K562 (cell line): ENCODE measurements around the gene ADAT2. TPM values are rescaled to one million over a fixed set of nuclear protein-coding genes. Genes with fewer than 3 reads are reported as not detected.

ENCODE experiments used
- LARP7 ChIP-seq: fragments of 450-650 bp; IDR thresholded peaks from 2 replicates; pipeline ENCODE4 v1.6.1; 2016
- NFE2L1 ChIP-seq: fragments of 450-650 bp; IDR thresholded peaks from 2 replicates; pipeline ENCODE4 v1.6.1; 2016; ENCODE audit warnings: missing genetic modification characterization, low read depth, mild to moderate bottlenecking, missing compliant biosample characterization, moderate library complexity, borderline replicate concordance
- NR3C1 ChIP-seq: sonication (generic); formaldehyde crosslinking; IDR thresholded peaks from 2 replicates; pipeline ENCODE4 v1.8.1; 2022; ENCODE audit warnings: missing genetic modification reagents
- PHF8 ChIP-seq: fragments of 200-600 bp; sonication (generic); IDR thresholded peaks from 2 replicates; pipeline ENCODE4 v1.6.1; 2012; ENCODE audit warnings: mixed run types, mild to moderate bottlenecking, inconsistent platforms, low read length, moderate library complexity, borderline replicate concordance
- RBBP5 ChIP-seq: fragments of 200-600 bp; sonication (generic); IDR thresholded peaks from 2 replicates; pipeline ENCODE4 v1.6.1; 2012; ENCODE audit warnings: borderline replicate concordance, mild to moderate bottlenecking, low read length, control low read depth, inconsistent platforms; ENCODE audit not compliant: insufficient read depth, poor library complexity, severe bottlenecking
- ZBTB17 ChIP-seq: fragments of 450-650 bp; formaldehyde crosslinking; IDR thresholded peaks from 2 replicates; pipeline ENCODE4 v1.4.0; 2020; ENCODE audit warnings: mild to moderate bottlenecking
- ZNF347 ChIP-seq: fragments of 450-650 bp; formaldehyde crosslinking; IDR thresholded peaks from 2 replicates; pipeline ENCODE4 v1.4.0; 2020; ENCODE audit warnings: low read depth, mild to moderate bottlenecking, moderate library complexity
- polyA plus RNA-seq, 8 experiments: library from polyadenylated mRNA; depleted of rRNA in 4 of 8; stranded (reverse) in 5 of 8; unstranded in 3 of 8; fragments of >200 nt; fragmentation: Nextera tagmentation in 2 of 8; fragmentation: Illumina TruSeq in 1 of 8; extraction: Ambion mirVana in 2 of 8; extraction: Trizol in 1 of 8; gene quantifications; 2 replicates each; pipeline versions ENCODE4 v1.2.1 to v1.2.3, GENCODE V29; 2011 to 2014; ENCODE audit warnings: inconsistent platforms in 1 of 8, missing spikeins in 1 of 8
- total RNA-seq, 7 experiments: library from RNA; depleted of rRNA in 6 of 7; stranded (reverse); fragments of >200 nt in 6 of 7; fragmentation: Illumina TruSeq in 2 of 7; extraction: Trizol in 2 of 7; gene quantifications; 2 replicates each; pipeline versions ENCODE4 v1.2.1 to v1.2.3, GENCODE V29; 2011 to 2021; ENCODE audit warnings: low replicate concordance in 1 of 7
- TF ChIP-seq, protein P1 (sequence below), 2 experiments: IDR thresholded peaks in 1 of 2; conservative IDR thresholded peaks in 1 of 2; 2 replicates each; pipeline ENCODE4 v1.6.1; 2016; ENCODE audit warnings: low read depth in 2 of 2, mild to moderate bottlenecking in 1 of 2, missing compliant biosample characterization in 1 of 2, missing genetic modification characterization in 1 of 2, moderate library complexity in 1 of 2
- TF ChIP-seq, protein P2 (sequence below): sonication (generic); formaldehyde crosslinking; IDR thresholded peaks from 2 replicates; pipeline ENCODE4 v1.8.1; 2023; ENCODE audit warnings: mild to moderate bottlenecking, missing genetic modification reagents
- TF ChIP-seq, protein P3 (sequence below): sonication (generic); formaldehyde crosslinking; IDR thresholded peaks from 2 replicates; pipeline ENCODE4 v1.8.1; 2023; ENCODE audit warnings: mild to moderate bottlenecking, missing genetic modification reagents
- TF ChIP-seq, protein P4 (sequence below): fragments of 250-450 bp; sonication (Bioruptor Pico); IDR thresholded peaks from 2 replicates; pipeline ENCODE4 v1.5.0; 2020; ENCODE audit warnings: mild to moderate bottlenecking
- TF ChIP-seq, protein P5 (sequence below): fragments of 150-350 bp; conservative IDR thresholded peaks from 2 replicates; pipeline ENCODE4 v1.6.1; 2014; ENCODE audit warnings: low read length

Gene ADAT2
- total and polyA plus RNA-seq, 9 of the 15 experiments (the other 6 are each of a cell fraction or from before 2014, with no cell fraction given): 13.0 to 62.5 (median 31.7) TPM

DNA sequence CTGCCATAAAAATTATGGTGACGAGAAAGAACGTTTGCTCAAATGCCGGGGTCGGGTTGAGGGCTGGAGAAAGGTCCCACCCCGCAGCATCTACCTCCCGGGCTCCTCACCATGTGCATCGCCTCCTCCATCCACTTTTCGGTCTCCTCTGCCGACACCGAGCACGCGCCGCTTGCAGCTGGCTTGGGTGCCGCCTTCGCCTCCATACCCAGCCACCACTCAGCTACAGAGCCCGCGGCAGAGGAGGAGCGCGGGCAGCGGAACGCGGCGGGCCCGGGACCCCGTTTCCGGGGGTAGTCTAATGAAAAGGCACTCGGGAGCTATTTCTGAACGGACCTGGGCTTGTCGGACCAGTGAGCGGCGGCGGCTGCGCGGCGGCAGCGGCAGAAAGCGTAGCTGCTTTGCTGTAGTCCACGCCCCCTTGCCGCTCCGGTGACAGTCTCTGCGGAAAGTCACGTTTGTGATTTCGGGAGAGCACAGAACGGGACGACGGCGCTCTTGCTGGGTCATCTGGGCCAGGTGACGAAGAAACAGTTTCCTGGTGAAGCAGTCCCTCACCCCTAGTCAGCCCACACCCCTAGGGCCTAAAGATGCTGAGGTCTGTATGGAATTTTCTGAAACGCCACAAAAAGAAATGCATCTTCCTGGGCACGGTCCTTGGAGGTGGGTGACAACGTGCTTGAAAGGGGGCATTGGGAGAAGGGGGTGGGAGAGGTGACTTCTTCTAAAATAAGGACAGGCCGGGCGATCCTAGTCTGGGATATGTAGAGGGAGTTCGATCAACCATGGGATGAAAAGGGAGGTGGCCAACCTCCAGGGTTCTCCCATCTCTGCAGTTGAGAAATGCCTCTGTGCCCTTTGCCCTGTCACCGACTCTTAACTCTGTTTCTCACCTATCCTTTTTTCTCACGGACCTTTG lies at the start of gene ADAT2, which contains the start of gene PEX3 (continued):
- TF ChIP-seq, protein P1, sequence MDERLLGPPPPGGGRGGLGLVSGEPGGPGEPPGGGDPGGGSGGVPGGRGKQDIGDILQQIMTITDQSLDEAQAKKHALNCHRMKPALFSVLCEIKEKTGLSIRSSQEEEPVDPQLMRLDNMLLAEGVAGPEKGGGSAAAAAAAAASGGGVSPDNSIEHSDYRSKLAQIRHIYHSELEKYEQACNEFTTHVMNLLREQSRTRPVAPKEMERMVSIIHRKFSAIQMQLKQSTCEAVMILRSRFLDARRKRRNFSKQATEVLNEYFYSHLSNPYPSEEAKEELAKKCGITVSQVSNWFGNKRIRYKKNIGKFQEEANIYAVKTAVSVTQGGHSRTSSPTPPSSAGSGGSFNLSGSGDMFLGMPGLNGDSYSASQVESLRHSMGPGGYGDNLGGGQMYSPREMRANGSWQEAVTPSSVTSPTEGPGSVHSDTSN (CRISPR knock-in tag; IDR thresholded peaks at IDR 0.05; ENCODE audit: low read depth): no peak
- TF ChIP-seq, protein P1 (tag; conservative IDR thresholded peaks at IDR 0.05; ENCODE audit: low read depth): no peak
- TF ChIP-seq ZNF347 (CRISPR knock-in tag): no peak
- no peak for TF ChIP-seq LARP7
- TF ChIP-seq, protein P2, sequence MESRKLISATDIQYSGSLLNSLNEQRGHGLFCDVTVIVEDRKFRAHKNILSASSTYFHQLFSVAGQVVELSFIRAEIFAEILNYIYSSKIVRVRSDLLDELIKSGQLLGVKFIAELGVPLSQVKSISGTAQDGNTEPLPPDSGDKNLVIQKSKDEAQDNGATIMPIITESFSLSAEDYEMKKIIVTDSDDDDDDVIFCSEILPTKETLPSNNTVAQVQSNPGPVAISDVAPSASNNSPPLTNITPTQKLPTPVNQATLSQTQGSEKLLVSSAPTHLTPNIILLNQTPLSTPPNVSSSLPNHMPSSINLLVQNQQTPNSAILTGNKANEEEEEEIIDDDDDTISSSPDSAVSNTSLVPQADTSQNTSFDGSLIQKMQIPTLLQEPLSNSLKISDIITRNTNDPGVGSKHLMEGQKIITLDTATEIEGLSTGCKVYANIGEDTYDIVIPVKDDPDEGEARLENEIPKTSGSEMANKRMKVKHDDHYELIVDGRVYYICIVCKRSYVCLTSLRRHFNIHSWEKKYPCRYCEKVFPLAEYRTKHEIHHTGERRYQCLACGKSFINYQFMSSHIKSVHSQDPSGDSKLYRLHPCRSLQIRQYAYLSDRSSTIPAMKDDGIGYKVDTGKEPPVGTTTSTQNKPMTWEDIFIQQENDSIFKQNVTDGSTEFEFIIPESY: peak; percentile 51
- TF ChIP-seq RBBP5: peak; percentile 100
- TF ChIP-seq ZBTB17 (CRISPR knock-in tag): peak; percentile 77
- TF ChIP-seq, protein P3, sequence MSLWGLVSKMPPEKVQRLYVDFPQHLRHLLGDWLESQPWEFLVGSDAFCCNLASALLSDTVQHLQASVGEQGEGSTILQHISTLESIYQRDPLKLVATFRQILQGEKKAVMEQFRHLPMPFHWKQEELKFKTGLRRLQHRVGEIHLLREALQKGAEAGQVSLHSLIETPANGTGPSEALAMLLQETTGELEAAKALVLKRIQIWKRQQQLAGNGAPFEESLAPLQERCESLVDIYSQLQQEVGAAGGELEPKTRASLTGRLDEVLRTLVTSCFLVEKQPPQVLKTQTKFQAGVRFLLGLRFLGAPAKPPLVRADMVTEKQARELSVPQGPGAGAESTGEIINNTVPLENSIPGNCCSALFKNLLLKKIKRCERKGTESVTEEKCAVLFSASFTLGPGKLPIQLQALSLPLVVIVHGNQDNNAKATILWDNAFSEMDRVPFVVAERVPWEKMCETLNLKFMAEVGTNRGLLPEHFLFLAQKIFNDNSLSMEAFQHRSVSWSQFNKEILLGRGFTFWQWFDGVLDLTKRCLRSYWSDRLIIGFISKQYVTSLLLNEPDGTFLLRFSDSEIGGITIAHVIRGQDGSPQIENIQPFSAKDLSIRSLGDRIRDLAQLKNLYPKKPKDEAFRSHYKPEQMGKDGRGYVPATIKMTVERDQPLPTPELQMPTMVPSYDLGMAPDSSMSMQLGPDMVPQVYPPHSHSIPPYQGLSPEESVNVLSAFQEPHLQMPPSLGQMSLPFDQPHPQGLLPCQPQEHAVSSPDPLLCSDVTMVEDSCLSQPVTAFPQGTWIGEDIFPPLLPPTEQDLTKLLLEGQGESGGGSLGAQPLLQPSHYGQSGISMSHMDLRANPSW (CRISPR knock-in tag): no peak
- no peak for TF ChIP-seq NFE2L1
- no peak for TF ChIP-seq NR3C1 (CRISPR knock-in tag)
- TF ChIP-seq PHF8: peak; percentile 86; the same call in 1 of the 2 replicates
- TF ChIP-seq, protein P4, sequence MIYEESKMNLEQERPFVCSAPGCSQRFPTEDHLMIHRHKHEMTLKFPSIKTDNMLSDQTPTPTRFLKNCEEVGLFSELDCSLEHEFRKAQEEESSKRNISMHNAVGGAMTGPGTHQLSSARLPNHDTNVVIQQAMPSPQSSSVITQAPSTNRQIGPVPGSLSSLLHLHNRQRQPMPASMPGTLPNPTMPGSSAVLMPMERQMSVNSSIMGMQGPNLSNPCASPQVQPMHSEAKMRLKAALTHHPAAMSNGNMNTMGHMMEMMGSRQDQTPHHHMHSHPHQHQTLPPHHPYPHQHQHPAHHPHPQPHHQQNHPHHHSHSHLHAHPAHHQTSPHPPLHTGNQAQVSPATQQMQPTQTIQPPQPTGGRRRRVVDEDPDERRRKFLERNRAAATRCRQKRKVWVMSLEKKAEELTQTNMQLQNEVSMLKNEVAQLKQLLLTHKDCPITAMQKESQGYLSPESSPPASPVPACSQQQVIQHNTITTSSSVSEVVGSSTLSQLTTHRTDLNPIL (CRISPR knock-in tag): no peak
- TF ChIP-seq, protein P5, sequence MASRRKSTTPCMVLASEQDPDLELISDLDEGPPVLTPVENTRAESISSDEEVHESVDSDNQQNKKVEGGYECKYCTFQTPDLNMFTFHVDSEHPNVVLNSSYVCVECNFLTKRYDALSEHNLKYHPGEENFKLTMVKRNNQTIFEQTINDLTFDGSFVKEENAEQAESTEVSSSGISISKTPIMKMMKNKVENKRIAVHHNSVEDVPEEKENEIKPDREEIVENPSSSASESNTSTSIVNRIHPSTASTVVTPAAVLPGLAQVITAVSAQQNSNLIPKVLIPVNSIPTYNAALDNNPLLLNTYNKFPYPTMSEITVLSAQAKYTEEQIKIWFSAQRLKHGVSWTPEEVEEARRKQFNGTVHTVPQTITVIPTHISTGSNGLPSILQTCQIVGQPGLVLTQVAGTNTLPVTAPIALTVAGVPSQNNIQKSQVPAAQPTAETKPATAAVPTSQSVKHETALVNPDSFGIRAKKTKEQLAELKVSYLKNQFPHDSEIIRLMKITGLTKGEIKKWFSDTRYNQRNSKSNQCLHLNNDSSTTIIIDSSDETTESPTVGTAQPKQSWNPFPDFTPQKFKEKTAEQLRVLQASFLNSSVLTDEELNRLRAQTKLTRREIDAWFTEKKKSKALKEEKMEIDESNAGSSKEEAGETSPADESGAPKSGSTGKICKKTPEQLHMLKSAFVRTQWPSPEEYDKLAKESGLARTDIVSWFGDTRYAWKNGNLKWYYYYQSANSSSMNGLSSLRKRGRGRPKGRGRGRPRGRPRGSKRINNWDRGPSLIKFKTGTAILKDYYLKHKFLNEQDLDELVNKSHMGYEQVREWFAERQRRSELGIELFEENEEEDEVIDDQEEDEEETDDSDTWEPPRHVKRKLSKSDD: peak; percentile 74
